GM21423 (cell line): Measurements from ENCODE around the gene PTEN.
"Not testable (repeated sequence)": the region's sequence is repeated elsewhere in the genome, so short reads cannot be mapped to it uniquely, and the experiment has no call there.

Source experiments
- ATAC-seq: cut with Tn5 transposase; IDR thresholded peaks from one replicate; pipeline ENCODE4 v1.9.1; 2021; ENCODE audit warnings: mild to moderate bottlenecking, moderate library complexity; ENCODE audit not compliant: unreplicated experiment

Gene PTEN

DNA sequence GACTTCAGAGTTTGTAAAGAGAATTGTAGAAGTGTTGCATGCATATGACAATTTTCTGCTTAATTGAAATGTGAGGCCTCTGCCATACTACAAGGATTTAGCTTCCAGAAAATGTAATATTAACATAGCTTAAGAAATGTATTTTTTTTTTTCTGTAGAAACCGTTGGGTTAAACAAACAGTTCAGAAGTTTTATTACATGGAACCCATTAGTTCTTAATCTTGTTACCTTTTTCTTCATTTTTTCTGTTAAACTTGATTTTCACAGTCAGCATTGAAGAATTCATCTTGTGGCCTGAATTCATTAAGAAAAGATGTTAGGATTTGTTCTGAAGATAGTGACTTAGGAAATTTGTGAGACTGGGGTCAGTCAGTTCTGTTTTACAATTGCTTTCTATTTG lies 4.9 kb downstream of the PTEN start:
- ATAC-seq = no peak

DNA sequence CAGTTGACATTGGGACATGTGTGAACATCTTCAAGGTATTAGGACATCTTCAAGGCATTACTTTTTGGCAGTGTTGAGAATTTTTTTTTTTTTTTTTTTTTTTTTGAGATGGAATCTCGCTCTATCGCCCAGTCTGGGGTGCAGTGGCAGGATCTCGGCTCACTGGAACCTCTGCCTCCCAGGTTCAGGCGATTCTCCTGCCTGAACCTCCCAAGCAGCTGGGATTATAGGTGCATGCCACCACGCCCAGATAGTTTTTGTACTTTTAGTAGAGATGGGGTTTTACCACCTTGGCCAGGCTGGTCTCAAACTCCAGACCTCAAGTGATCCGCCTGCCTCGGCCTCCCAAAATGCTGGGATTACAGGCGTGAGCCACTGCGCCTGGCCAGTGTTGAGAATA lies 5.7 kb downstream of the PTEN start:
- not testable (repeated sequence) for ATAC-seq

DNA sequence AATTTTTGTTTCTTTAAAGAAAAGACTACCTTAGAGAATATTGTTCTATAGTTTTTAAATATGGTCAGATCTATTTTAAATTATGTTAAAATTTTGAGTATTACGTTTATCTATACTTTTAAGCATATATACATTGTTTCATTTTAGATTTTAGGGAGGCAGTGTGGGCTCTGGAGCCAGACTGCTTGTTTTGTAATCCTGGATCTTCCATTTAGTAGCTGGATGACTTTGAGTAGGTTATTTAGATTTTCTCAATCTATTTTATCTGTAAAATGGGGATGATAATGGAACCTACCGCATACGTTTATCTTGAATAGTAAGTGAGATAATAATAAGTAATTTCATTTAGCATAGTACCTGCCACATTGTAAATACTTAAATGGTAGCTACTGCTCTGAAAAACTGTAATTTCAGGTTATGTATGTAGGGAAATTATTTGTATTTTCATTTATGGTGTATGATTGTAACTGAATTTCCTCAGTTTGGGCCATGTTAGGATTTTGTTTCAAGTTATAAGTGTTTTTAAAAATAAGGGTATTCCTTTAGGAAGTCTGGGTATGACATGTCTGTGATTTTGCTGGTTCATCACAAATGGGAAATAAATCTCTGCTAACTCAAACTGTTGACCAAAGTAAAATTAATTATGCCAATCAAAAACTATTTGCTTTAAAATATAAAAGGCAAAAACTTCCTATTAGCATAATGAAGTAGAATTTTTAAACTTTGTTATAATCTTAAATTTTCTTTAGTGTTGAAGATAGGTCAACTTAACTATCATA lies 6.5 kb downstream of the PTEN start:
- ATAC-seq = no peak

DNA sequence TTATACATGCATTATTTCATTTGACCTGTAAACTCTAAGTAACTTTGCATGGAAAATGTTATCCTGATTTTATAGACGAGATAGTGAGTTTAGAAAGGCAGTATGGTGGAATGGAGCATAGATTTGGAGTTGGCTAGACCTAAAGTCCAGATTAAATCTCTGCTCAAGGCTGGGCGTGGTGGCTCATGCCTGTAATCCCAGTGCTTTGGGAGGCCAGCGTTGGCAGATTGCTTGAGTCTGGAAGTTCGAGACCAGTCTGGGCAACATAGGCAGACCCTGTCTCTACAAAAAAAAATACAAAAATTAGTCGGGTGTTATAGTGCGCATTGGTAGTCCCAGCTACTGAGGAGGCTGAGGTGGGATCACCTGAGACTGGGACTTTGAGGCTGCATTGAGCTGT lies 9.4 kb downstream of the PTEN start:
- ATAC-seq = no peak

DNA sequence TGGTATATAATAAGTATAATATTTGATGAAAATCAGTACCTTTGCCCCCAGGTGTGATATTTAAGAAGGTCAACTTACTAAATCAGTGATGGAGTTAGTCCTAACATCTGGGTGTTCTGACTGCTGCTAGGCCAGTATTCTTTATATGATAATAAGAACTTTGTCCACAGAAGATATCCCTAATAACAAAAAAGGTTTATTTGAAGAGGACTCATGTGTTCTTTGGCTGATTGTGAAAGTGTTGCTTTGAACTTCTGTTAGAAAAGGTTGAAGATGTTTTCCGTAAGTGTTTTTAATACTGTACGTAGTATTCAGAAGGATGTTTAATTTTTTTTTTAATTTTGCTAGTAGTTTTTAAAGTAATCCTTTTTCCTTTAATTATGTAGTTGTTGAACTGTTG lies 10.2 kb downstream of the PTEN start:
- ATAC-seq = no peak

DNA sequence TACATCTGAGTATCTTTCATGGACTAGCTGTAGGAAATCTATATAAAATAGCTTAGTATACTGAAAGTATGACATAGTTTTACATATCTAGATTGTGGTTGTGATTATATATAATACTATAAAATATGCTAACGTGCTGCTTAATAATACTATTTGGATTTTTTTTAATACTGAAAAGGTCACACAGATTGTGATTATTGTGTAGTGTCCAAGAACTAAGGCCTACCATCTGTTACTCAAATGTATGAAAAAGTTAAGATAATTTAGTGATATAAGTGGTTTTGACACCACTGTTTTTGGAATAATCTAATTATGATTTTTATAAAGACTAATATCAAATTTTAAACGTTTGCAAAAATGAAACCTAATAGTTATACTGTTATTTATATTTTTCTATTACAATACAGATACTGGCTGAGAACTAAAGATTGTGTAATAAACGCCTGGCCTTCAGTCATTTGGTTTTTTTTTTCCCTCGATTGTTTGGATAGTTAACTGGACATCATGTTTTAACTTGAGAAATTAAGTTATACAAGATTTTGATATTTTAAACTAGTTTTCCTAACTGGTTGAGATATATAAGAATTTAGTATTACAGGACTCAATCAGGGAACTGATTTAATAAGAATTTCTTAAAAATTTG lies 12.6 kb downstream of the PTEN start:
- no peak for ATAC-seq

DNA sequence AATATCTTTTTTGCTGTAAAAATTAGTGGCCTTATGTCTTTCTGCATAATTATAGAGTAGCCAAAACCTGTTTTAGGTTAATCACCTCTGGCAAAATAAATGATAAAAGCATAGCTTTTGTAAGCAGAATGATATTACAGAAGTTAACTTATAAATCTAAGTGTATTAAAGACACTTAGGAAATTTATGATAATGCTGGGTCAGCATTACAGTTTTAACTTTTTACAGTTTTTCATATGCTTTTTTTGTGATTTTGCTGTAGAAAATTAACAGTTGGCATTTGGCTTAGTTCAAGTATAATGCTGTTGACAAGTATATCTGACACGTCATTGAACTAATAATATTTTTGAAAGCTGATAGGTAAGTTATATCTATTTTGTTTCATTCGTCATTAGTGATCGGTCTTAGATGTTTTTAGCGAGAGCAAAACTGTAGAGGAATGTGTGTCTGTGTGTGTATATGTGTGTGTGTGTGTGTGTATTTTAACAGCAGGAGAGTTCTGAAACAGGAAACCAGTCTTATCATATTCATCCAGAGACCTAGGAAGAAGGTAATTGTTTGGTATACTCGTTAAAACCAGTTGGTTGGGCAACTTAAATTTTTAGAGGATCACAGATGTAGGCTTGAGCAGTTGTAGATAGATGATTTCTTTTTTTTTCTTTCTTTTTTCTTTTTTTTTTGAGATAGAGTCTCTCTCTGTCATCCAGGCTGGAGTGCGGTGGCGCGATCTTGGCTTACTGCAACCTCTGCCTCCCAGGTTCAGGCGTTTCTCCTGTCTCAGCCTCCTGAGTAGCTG lies 15.4 kb downstream of the PTEN start:
- ATAC-seq = no peak

DNA sequence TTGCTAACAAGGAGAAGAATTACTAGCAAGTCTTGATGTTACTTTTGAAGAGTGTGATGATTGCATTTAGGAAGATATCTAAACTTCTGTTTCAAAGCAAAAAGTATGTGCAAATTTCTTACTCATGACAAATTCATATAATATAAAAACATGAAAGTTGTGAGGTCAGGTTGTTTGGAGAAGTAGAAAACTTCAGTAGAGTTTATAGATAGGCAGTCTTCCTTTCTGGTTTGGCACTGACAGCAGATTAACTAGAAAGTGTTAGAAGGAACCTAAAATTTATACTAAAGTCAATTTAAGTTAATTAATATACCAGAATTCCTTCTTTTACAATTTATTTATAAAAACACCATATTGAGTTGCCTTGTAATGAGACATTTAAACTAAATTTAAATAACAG lies 16.9 kb downstream of the PTEN start:
- no peak for ATAC-seq

DNA sequence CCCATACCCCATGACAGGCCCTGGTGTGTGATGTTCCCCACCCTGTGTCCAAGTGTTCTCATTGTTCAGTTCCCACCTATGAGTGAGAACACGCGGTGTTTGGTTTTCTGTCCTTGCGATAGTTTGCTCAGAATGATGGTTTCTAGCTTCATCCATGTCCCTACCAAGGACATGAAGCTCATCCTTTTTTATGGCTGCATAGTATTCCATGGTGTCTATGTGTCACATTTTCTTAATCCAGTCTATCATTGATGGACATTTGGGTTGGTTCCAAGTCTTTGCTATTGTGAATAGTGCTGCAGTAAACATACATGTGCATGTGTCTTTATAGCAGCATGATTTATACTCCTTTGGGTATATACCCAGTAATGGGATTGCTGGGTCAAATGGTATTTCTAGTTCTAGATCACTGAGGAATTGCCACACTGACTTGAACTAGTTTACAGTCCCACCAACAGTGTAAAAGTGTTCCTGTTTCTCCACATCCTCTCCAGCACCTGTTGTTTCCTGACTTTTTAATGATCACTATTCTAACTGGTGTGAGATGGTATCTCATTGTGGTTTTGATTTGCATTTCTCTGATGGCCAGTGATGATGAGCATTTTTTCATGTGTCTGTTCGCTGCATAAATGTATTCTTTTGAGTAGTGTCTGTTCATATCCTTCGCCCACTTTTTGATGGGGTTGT lies 18.1 kb downstream of the PTEN start:
- not testable (repeated sequence) for ATAC-seq

DNA sequence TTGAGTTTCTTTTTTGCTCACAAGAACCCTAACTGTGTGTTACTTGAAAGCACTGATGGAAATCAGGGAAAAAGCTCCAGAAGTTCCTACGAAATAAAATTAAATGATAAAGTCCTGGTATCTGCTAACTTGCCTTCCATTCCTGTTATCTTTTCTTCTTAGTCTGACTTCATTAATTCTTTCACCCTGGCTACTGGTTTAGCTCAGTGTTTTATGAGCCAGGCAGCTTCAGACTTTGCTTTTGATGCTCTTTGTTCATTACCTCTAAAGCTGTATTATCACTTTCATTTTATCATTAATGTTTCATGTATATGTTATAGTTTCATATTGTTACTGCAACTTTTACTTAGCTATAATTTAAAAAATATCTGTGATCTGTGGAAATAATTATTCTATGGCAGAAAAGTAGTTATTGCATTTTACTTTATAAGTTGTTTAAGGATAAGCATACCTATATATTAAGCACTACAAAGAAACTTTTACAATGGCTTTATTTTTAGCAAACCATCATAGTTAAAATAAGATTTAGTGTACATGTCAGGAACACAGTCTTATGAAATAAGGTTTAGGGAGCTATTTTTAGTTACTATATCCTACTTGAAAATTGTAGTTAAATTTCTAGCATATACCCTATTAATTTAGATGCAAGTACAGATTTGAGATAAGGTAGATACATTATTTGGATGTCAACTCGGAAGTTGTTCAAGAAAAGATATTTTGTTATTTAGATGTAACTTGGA lies 19.3 kb downstream of the PTEN start:
- no peak for ATAC-seq

DNA sequence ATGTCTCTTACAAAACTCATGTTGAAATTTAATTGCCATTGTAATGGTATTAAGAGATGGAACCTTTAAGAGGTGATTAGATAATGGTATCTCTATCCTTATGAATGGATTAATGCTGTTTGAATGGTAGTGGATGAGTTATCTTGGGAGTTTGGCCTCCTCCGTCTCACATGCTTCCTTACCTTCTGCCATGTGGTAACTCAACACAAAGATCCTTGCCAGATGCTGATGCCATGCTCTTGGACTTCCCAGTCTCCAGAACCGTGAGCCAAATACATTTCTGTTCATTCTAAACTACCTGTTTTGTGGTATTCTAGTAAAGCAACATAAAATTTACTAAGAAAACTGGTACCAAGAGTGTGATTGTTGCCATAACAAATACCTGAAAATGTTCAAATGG lies 23.2 kb downstream of the PTEN start:
- ATAC-seq = no peak

DNA sequence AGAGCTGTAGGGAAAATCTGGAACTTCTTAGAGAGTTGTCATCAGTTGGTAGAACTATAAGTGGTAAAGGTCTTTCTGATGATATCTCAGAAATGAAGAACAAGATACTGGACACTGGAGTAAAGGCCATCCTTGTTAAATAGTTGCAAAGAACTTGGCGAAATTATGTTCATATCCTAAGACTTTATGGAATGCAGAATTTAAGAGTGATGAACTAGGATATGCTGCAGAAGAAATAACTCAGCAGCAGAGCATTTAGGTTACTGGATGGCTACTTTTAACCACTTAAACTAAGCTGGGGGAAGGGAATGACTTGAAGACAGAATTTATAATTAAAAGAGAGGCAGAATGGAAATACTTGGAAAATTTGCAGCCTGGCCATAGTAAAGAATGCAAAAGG lies 23.7 kb downstream of the PTEN start:
- no peak for ATAC-seq

DNA sequence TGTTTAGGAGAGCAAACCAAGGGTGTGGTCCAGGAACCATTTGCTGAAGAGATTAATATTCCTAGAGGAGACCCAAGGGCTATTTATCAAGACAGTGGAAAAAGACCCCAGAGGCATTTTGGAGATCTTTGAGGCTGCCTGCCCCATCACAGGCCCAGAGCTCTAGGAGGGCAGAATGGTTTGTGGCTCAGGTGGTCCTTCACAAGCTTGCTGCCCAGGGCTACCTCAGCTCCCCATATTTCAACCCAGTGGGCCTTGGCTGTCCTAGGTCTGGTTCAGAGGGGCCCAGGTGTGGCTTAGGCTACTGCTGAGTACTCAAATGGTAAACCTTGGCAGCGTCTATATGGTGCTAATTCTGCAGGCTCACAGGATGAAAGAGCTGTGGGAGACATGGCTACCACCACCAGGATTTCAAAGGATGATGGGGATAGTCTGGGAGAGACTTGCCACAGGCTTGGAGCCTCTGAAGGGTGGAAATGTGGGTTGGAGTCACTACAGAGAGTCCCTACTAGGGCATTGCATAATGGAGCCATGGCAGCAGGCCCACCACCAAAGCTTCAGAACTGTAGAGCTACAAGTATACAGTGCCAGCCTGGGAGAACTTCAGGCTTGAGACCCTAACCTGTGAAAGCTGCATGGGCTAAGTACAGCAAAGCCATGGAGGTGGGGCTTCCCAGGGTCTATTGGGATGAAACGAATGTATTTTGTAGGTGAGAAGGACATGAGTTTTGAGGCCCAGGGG lies 24.3 kb downstream of the PTEN start:
- ATAC-seq = no peak

DNA sequence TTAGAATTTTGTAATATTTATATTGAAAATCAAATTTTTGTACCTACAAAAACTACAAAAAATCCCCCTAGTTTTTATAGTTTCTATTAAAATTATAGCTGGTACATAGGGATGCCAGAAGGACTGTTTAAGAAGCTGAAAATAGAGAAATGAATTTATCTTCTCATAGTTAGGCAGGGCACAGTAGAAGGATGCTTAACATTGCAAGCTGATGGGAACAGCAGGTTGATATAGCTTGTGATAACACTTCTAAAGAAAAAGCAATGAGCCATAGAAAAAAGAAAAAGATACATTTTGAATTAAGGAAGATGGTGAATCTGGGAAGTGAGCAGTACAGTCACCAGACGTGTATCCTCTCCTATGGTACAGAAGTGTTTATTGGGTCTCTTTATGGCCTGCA lies 32.0 kb downstream of the PTEN start:
- no peak for ATAC-seq

DNA sequence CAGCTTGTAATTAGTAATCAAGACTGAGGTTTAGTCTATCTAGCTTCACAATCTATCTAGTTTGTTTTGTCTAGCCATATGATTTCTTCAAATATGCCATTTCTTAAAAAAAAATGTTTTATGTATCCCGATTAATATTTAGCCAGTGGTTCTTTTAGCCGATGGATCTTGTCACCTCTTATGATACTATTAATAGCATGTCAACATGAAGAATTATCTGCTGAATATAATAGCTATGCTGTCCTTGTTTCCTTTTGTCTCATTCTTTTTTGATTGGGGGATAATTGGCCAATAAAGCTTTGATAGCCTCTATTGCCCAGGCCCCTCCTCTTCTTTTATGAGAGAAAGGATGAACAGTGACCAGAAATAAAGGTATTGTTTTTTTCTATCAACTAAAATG lies 32.8 kb downstream of the PTEN start:
- ATAC-seq = no peak

DNA sequence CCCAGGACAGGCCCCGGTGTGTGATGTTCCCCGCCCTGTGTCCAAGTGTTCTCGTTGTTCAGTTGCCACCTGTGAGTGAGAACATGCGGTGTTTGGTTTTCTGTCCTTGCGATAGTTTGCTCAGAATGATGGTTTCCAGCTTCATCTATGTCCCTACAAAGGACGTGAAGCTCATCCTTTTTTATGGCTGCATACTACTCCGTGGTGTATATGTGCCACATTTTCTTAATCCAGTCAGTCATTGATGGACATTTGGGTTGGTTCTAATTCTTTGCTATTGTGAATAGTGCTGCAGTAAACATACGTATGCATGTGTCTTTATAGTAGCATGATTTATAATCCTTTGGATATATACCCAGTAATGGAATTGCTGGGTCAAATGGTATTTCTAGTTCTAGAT lies 34.5 kb downstream of the PTEN start:
- not testable (repeated sequence) for ATAC-seq

DNA sequence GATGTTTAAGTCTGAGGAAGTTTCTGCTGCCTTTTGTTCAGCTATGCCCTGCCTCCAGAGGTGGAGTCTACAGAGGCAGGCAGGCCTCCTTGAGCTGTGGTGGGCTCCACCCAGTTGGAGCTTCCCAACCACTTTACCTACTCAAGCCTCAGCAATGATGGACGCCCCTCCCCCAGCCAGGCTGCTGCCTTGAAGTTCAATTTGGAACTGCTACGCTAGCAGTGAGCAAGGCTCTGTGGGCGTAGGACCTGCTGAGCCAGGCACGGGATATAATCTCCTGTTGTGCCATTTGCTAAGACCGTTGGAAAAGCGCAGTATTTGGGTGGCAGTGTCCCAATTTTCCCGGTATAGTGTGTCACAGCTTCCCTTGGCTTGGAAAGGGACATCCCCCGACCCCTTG lies 40.0 kb downstream of the PTEN start:
- not testable (repeated sequence) for ATAC-seq

DNA sequence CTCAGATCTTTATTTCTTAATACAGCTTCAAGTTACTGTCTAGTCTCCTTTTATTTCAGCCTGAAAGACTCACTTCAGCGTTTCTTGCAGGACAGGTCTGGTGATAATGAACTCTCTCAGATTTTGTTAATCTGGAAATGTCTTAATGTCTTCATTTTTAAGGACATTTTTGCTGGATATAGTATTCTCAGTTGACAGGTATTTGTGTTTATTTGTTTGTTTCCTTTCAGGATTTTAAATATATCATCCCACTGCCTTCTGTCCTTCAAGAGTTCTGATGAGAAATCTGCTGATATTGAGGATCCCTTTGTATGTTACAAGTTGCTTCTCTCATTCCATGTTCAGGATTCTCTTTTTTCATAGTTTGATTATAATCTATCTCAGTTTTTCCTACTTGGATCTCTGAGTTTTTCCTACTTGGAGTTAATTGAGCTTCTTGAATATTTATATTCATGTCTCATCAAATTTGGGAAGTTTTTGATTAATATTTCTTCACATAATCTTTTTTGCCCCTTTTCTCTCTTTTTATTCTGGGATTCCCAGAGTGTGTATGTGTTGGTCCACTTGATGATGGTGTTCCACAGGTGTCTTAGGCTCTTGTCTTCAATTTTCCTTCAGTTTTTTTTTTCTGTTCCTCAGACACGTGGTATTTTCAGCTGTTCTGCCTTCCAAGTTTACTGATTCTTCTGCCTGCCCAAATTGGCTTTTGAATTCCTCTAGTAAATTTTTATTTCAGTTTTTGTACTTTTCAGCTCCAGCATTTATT lies 49.9 kb downstream of the PTEN start:
- no peak for ATAC-seq

DNA sequence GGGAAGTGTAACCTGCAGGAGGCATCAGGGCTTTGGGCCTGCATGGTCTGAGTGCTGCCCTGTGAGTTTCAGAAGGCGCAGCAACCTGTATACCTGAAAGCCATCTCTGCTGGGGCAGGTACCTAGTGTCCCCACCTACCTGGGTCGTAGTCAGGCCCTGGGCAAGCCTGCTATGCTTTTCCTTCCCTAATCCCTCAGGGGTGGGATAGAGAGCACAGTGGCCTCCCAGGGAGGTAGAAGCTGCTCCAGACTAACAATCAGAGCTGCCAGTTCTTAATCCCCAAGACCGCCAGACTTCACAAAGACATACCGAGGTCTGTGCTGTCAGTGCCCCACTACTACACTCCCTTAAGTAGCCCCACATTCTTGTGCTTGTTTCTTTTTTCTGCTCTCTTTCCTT lies 52.0 kb downstream of the PTEN start:
- ATAC-seq = no peak
